Hematopoietic multipotent progenitor cell treated with erythropoietin and hydrocortisone succinate and interleukin-3 and kit ligand, for 17 days (in vitro differentiated cells): Measurements from ENCODE around the gene COPB2.
"Not testable (repeated sequence)": the region's sequence is repeated elsewhere in the genome, so short reads cannot be mapped to it uniquely, and the experiment has no call there.

Experiments
- DNase-seq: peaks from one replicate; pipeline ENCODE4 v3.0.0-alpha.2; 2015; ENCODE audit warnings: low spot score

Gene COPB2

DNA sequence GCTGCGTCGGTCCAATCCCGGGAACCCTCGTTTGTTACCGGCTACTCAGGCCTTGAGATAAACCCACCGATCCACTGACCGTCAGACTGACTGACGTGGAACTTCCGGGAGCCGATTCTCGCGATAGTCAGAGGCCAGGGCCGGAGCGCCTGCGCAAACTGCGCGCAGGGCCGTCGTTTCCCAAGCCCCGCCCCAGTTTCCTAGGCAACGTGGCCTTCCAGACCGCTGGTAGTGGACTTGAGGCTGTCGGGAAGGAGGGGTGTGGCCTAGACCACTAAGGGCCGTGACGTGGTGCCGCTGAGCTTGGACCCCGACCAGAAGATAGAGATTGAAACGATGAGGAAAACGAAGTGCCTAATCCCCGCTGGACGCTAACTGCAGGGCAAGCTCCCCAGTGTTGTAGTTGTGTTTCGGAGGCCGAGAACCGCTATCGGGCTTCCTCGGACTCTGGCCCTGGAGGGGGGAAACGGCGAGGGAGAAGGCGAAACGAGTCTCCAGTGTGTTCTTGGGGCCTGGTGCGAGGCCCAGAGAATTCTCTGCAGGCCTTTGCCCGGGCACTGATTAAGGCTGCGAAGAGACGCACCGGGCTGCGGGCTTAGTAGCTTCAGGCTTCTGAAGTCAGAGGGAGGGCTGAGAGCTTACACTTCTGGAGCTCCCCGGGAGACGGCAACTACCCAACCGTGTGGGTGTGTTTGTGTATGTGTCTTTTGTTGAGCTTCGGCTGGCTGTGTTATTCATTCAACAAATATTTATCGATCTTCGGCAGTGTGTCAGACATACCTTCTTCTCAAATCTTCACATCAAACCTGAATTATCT, at the start of gene COPB2:
COPB2 (minus strand) TSS at position 96 of the 817 bp plus-strand sequence. CDS start 97 bp downstream, outside the sequence.
- DNase-seq = peak; percentile 99

DNA sequence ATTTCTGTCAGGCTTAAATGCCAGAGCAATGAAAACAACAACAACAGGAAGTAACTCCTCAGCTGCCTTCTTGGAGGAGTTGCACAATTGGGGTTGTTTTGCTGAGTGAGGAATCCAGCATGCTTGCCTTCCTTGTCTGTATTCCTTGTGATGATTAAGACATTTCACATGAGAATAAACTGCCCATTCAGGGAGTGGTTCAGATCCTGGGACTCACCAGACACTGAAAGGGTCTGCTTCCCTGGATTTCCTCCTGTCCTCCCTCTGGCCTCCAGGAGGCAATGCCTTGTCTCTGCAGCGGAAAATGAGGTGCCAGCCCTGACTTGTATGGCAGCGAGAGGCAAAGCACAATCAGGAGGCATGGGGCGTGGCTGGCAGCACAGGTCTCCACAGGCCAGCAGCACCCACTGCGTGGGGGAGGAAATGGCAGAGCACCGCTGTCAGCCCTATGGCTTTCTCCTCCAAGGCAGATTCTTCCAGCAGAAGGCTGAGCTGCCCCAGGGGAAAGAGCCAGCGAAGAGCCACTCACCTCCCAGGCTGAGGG, 45.4 kb upstream of the COPB2 start:
- no peak for DNase-seq

DNA sequence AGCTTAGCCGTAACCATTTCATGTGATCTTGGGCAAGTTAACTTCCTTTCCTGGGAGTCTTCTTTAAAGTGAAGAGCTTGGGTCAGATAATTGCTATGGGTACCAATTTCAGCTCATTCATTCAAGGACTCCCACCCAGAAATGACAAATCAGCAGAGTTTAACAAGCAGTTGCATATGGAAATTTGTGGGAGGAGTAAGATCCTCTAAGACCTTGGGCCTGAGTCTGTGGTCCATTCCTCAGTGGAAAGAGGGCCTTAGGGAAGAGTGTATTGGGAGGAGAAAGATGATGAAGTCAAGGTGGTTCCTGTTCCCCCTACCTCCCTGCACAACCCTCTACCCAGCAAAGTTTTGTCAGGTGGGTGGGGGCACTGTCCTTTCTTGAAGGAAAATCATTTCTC, 44.8 kb upstream of the COPB2 start:
- DNase-seq = no peak

DNA sequence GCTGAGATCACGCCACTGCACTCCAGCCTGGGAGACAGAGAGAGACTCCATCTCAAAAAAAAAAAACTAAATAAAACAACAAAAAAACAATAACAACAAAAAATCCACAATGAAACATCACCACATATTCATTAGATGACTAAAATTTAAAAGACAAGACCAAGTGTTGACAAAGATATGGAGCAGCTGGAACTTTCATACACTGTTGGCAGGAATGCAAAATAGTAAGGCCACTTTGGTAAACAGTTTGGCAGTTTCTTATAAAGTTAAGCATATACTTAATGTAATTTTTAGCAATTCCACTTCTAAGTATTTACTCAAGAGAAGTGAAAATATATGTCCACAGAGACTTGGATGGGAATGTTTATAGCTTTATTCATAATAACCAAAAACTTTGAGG, 43.6 kb upstream of the COPB2 start:
- no peak for DNase-seq

DNA sequence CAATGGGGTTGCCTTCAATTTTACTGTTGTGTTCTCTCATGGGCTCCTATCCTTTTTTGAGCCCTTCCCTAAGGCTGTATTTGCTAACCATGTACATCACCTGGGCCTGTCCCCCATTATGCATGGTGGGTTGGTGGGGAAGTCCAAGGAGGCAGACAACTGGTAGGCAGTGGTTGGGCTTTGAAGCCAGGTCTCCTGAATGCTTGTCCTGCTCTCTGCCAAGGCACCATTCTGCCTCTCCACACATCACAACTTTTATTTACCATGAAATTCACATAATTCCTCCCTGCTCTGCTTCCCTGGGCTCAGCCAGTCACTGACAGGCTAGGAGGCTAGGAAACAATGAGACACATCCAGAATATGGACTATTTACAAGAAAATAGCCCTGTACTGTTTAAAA, 41.0 kb upstream of the COPB2 start:
- no peak for DNase-seq

DNA sequence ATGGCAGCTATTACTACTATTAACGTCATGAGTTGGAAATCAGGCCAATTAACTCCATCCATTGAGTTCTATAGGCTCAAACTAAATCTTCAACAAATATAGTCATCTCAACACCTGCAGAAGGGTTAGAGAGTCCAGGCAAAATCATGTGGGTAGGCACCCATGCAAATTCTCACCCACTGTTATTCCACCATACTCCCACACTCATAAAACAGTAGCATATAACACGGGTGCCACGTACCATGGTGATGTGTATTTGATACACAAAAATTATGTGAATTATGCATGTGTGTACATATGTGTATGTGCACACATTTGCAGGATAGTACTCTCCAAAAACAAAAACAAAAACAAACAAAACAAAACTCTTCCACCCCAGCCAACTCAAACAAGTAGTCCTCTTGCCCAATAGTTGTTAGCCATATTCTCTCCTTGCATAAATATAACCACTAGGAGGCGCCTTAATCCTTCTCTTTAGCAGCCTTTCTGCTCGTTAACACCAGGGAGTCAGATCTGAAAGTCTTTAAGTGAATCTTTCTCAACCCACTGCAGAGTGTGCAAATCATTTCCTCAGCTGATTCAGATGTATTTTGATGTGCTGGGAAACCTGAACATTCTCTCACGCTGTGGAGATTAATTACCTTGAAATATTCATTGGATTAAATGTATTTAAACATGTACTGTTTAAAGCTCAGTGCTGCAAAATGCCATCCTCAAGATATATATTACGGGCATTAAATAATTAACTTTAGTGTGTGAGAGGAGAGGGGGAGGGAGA, 38.0 kb upstream of the COPB2 start:
- DNase-seq = peak; percentile 71

DNA sequence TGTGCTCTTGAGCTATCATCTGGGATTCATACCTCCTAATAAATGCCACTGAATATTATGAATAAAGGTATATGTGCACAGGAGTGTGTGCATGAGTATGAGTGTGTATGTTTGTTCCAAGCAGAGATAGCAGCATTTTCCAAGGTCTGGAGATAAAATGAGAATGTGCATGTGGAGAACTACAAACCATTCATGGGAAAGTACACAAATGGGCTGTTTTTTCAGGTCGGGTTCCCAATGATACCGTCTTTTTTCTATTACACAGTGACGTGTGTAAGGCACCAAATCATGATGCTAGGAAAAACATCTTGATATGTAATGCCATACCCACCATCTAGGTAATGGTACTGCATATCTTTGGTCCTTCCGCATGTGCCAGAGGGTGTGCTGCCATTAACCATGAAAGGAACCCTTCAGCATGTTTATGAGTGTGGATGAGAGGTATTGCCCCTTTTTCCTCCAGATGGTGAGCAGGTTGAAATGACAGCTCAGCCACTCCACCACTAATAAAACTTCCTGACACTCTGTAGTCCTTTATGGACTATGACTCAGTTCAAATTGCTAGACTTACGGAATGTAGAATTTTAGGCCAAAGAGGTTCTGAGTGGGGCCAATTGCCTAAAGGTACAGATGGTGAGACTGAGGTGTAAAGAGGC, 36.4 kb upstream of the COPB2 start:
- no peak for DNase-seq

DNA sequence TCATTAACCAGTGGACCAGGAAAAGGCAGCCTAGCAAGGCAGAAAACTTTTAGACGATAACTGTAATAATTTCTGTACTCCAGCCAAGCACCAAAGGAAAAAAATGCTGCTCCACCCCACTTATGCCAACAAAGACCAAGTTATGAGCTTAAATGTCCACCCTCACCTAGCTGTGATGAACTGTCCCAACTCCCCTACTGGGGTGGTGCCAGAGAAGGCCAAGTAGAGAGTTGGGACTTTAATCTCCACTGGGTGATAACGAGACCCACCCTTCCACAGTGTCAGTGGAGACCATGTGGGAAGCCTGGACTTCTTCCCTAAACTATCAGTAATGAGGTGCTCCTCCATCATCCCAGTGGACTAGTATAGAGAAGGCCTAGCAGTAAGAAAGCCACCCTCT, 33.8 kb upstream of the COPB2 start:
- no peak for DNase-seq

DNA sequence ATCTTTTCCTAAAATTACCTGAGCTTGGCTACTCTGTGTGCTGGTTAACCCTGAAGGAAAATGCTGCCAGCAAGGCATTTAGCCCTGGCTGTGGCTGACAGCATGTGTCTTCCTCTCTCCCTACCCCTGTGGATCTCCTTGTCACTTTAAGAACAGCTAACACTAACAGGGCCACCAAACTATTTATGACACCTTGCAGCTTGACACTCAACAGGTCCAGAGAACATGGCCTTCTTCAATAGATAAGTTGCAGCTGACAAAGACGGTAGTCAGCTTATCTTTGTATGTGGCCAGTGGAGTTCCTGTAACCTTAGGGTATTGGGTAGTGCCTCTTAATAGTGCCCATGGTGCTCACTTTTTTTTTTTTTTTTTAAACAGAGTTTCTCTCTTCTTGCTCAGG, 32.0 kb upstream of the COPB2 start:
- no peak for DNase-seq

DNA sequence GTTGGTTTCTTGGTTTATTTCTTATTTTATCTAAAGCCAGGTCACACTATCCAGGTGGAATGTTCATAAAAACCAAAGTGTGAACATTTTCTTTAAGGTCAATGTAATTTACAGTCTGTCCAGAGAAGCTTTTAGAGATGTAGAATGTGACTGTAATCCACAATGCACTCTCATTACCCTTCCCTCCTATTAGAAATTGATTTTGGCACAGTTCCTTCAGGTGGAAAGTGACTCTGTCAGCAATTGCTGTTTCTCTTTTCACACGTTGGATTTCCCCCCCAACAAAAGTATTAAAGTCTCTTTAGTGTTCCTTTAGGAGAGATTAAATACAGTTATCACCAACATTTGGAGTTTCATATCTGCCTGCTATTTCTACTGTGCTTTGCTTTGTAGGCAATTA, 31.6 kb upstream of the COPB2 start:
- DNase-seq = no peak

DNA sequence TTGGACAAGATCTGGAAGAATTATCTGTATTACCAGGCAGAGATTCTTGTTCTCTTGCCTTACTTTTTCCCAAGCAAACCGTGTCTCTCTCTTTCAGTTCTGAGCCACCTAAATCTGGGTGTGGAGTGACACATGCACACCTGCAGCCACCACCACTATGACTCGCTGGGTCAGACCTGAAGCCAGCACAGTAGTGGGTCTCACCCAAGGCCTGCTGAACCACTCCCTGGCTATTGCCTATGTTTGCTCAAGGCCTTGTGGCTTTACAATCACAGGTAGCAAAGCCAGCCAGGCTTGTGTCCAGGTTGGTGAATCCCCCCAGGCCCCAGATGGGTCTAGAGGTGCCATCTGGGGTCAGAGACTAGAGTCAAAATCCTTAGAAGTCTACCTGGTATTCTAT, 28.7 kb upstream of the COPB2 start:
- no peak for DNase-seq

DNA sequence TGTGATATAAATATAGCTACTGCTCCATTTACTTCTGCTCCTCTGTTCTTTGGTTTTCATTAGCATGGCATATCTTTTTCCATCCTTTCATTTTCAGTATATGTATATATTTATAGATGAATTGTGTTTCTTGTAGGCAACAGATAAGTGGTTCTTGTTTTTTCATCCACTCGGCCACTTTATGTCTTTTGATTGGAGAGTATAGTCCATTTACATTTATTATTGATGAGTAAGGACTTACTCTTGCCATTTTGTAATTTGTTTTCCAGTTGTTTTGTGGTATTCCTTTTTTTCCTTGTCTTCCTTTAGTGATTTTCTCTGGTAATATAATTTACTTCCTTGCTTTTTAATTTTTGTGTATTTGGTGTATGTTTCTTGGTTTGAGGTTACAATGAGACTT, 26.8 kb upstream of the COPB2 start:
- no peak for DNase-seq

DNA sequence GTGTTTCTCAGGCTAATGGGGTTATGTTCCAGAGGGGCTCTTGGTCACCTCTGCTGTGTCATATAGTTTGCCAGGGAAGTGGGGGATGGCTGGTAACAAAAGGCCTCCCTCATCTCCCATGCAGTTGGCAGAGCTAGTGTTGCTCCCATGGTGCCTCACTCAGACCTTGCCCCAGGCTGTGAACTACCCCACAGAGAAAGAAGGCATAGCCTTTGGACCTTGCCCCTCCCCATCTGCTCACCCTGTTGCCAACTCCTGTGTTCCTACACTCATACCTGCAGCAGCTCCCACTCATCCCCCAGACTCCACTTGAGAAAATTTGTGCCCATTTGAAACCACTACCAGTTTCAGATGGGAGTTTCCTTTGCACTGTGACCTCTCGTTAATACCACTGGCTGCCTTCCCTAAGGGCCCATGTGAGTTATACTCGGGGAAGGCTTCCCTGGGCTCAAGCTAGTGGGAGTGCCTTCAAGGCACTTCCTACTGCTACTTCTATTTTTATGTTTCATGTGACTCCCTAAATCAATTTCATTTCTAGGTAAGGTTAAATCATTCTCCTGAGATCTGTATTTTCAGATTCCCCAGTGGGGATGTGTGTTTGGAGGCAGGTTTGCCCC, 25.3 kb upstream of the COPB2 start:
- no peak for DNase-seq

DNA sequence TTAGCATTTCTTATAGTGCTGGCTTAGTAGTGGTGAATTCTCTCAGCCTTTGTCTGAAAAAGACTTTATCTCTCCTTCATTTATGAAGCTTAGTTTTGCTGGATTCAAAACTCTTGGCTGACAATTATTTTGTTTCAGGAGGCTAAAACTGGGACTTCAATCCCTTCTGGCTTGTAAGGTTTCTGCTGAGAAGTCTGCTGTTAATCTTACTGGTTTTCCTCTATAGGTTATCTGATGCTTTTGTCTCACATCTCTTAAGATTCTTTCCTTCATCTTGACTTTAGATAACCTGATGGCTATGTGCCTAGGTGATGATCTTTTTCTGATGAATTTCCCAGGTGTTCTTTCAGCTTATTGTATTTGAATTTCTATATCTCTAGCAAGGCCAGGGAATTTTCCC, 23.4 kb upstream of the COPB2 start:
- DNase-seq = not testable (repeated sequence)

DNA sequence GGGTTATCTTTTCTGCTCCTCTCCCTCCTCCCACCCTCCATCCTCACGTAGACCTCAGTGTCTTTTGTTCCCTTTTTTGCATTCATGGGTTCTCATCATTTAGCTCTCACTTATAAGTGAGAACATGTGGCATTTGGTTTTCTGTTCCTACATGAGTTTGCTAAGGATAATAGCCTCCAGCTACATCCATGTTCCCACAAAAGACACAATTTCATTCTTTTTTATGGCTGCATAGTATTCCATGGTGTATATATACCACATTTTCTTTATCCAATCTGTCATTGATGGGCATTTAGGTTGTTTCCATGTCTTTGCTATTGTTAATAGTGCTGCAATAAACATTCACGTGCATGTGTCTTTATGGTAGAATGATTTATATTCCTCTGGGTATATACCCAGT, 11.7 kb upstream of the COPB2 start:
- DNase-seq = not testable (repeated sequence)

DNA sequence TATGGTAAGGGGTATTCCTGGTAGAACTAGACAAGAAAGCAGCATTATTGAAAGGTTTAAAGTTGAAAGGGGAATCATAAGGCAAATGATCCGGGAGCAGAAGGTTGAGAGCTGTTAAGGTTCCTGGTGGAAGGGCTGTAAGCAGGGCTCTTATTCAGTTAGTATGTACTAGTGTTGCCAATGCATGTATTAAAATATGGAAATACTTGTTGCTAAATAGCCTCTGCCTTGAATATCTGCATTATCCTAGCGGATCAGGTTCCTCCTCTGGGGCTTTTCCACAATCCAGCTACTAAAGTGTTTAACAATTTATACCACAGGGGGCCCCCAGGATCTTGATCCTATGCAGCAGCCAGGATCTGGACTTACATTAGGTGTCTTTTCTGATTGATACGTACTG, 7.3 kb upstream of the COPB2 start:
- DNase-seq = no peak

DNA sequence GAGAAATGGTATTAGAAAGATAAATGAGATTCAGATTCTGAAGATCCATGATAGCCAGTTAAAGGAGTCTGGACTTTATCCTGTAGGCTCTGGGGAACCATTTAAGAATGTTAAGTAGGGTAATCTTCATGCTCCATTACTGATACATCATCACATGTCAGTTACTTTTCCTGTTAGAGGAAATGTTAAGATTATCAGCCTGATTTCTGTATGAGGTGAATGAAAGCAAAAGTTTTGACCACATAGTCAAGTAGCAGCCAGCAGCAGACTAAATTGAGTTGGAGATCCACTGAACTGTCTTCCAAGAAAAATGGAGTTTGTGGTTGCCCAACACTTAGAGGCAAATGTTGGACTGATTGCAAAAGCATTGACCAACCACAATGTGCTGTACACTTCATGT, 4.7 kb upstream of the COPB2 start:
- DNase-seq = no peak

DNA sequence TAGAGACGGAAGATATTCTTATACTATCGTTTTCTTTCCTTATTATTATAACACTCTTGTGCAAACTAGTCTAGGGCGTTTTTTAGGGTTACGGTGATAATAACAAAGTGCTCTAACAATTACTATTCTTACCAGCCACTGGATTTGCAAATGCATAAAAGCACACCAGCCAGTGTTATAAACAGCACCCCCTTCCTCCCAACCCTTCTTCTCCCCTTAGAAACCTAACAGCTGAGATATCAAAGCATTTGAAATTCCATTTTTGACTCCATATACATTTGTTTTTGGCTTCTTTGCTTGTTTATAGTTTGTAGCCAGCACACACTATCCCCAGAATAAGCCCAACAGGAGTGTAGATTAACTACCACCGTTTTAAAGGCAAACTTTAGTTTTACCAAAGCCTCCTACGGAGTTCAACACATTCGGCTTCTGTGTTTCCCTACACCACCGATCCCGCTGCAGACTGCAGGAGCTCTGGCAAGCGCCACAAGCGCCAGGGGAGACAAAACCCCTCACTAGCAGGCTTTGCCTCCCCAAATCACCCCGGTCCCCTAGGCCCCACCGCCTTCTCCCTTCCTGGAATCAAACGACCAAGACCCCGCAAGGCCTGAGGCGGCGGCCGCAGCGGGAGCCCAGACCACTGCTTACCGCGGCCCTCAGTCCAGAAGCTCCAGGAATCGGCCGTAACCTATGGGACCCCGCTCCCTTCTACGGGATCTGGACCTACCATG, 461 bp downstream of the COPB2 start:
- DNase-seq = no peak

DNA sequence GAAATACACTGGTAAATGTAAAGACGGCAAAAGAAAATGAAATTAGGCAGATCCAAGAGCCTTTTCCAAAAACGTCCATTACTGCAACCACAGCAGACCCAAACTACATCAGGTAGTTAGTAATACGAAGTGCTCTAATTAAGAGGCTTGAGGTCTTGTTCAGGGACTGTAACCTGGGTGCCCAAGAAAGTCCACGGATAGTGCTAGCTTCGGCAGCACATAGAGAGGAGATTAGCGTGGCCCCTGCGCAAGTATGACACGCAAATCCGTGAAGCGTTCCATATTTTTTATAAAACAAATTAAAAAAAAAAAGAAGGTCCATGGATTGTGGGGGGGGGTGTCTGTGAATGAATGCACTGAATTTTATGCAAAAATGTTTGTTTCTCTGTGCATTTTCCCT, 1.4 kb downstream of the COPB2 start:
- no peak for DNase-seq

DNA sequence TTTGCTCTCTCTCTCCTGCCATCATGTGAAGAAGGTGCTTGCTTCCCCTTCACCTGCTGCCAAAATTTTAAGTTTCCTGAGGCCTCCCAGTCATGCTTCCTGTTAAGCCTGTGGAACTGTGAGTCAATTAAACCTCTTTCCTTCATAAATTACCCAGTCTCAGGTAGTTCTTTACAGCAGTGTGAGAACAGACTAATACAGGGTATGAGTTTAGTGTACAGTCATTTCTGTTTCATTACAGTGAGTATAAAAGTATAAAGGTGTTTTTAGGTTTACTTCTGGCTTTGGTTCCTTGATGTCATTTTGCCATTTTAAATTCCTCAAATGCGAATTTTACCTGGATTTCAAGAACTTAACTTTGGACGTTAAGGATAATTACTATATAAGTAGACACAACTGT, 7.2 kb downstream of the COPB2 start:
- not testable (repeated sequence) for DNase-seq

DNA sequence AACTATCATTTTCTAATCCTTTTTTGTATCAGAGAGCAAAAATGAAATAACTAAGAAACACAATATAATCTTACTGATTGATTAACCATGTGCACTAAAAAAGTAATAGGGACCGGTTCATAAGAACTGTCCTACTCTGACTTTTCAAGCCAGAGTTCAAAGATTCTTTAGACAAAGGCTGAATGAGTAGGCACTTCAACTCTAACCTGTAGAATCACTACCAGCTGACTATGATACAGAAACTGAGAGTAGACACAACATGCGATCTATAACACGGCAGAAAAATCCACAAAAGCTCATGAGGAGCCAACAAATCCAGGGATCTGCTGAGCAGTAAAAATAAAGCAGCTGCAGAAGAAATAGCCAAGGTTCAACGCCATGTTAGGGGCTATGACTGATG, 8.9 kb downstream of the COPB2 start:
- no peak for DNase-seq
